Psoas muscle (tissue), 8 donors: ENCODE measurements around the gene MRPS15. TPM values are rescaled to one million over a fixed set of nuclear protein-coding genes. Genes with fewer than 3 reads are reported as not detected.

ENCODE experiments used
- ATAC-seq, 4 donors: fragments of 200-7000 bp; cut with Tn5 transposase; one replicate each; pipeline ENCODE4 v1.9.1; 2020; ENCODE audit warnings: moderate library complexity in 3 of 4, mild to moderate bottlenecking in 2 of 4
- DNase-seq, 2 donors: peaks; one replicate each; pipeline ENCODE4 v3.0.0-alpha.2; 2020
- H3K27ac ChIP-seq: fragments of 200-600 bp; one replicate; pipeline ENCODE4 v1.8.0; 2022
- H3K27me3 ChIP-seq, 3 donors: fragments of 200-600 bp in 1 of 3; one replicate each; pipeline versions ENCODE4 v1.6.1 to v1.8.0; 2013 to 2022; ENCODE audit warnings: low read length in 2 of 3, mild to moderate bottlenecking in 2 of 3, moderate library complexity in 1 of 3; ENCODE audit not compliant: insufficient read depth in 3 of 3
- H3K36me3 ChIP-seq, 2 donors: fragments of 200-600 bp in 1 of 2; one replicate each; pipeline versions ENCODE4 v1.6.1 to v1.8.0; 2013 to 2022; ENCODE audit warnings: low read depth in 1 of 2, mild to moderate bottlenecking in 1 of 2, moderate library complexity in 1 of 2; ENCODE audit not compliant: insufficient read depth in 1 of 2
- H3K4me1 ChIP-seq: fragments of 200-600 bp; one replicate; pipeline ENCODE4 v1.8.0; 2022
- H3K4me3 ChIP-seq: fragments of 200-600 bp; one replicate; pipeline ENCODE4 v1.8.0; 2022; ENCODE audit warnings: mild to moderate bottlenecking
- H3K9me3 ChIP-seq: fragments of 200-600 bp; one replicate; pipeline ENCODE4 v1.8.0; 2022
- CTCF ChIP-seq: fragments of 200-600 bp; IDR thresholded peaks from one replicate; pipeline ENCODE4 v1.8.0; 2022; ENCODE audit warnings: antibody characterized with exemption
- WGBS, 3 donors: extraction: QIAGEN DNeasy Blood & Tissue Kit; methylation state at CpG; one replicate each; pipeline versions ENCODE4 v1.1.6 to v1.1.7; 2013; 5-methylcytosine and 5-hydroxymethylcytosine counted together
- intact Hi-C, 2 donors: fragments of 100-400 bp; cut with DNase I; formaldehyde crosslinking; loops; one replicate each; pipeline versions ENCODE4 v1.11.0 to v1.14.2; 2022
- polyA plus RNA-seq, 3 donors: library from polyadenylated mRNA; stranded (reverse); fragments of 200-250 nt; gene quantifications; one replicate each; pipeline ENCODE4 v1.2.3, GENCODE V29; 2013
- total RNA-seq, 4 donors: library from RNA; stranded (reverse); fragmentation: NEBNext Ultra II Directional in 2 of 4; extraction: Animal tissue kit (Norgen Biotek cat#: 25700) in 2 of 4; gene quantifications; one replicate each; pipeline versions ENCODE4 v1.2.1 to v1.2.4, GENCODE V29; 2021 to 2023
- donor health status: healthy with polysubstance abuse.
- donor health status: DM: no; HTN: no; CAD: no; lungs with moderate emphysema.
- donor health status: Bipolar disorder and iron deficiency.
- donor health status: healthy.
- donor health status: DM: yes; HTN: yes; CAD: no.
- donor health status: DM: no; HTN: no; CAD: no.
- donor health status: DM: no; HTN: no; CAD: no.
- donor health status: DM: yes; HTN: yes; CAD: no.

MRPS15 gene
- total and polyA plus RNA-seq, 7 donors, result 127 to 279 (median 141) TPM

GRCh38 chr1:36447450-36447849 is 16.7 kb downstream of the MRPS15 start:
- Histone ChIP-seq H3K9me3 (no peaks in the 10 kb centered on the region), H3K27me3 (no peaks in the 10 kb centered on the region), H3K36me3 (peaks cover 0 to 7% of the 10 kb centered on the region in 2 donors), H3K27ac (no peak overlapping the region), H3K4me3 (no peak overlapping the region), H3K4me1 (no peaks in the 10 kb centered on the region)
- ATAC-seq (no peak), DNase-seq (no peak)
- intact Hi-C loops, result no loop called here
- no peak for TF ChIP-seq CTCF

GRCh38 chr1:36446746-36447145 is 17.4 kb downstream of the MRPS15 start:
- no peak for ATAC-seq
- WGBS, 3 donors, result 67 to 73% (median 72%) methylated on average over 5 of the region's 5 CpGs

GRCh38 chr1:36446271-36446670 is 17.9 kb downstream of the MRPS15 start:
- Histone ChIP-seq H3K36me3 (peaks cover 0 to 7% of the 10 kb centered on the region in 2 donors), H3K27ac (no peak overlapping the region), H3K4me1 (no peaks in the 10 kb centered on the region), H3K27me3 (no peaks in the 10 kb centered on the region), H3K9me3 (no peaks in the 10 kb centered on the region), H3K4me3 (no peak overlapping the region)
- ATAC-seq (no peak), DNase-seq (no peak)
- intact Hi-C loops, result no loop called here
- WGBS, 3 donors, result 60 to 68% (median 61%) methylated on average over 8 of the region's 8 CpGs
- no peak for TF ChIP-seq CTCF

More at GRCh38 chr1:36446746-36447145, 17.4 kb downstream of the MRPS15 start:
- H3K36me3 ChIP-seq, result peaks cover 0 to 7% of the 10 kb centered on the region in 2 donors
- no peaks in the 10 kb centered on the region for H3K9me3 ChIP-seq
- no peak overlapping the region for H3K27ac ChIP-seq
- no peaks in the 10 kb centered on the region for H3K4me1 ChIP-seq
- H3K27me3 ChIP-seq, result no peaks in the 10 kb centered on the region
- no peak for TF ChIP-seq CTCF
- H3K4me3 ChIP-seq, result no peak overlapping the region
- no peak for DNase-seq
- intact Hi-C loops, result no loop called here

- WGBS, 3 donors, result 60 to 74% (median 66%) methylated on average over 2 of the region's 2 CpGs
Measured at GRCh38 chr1:36443297-36443696, 20.9 kb downstream of the MRPS15 start.

More at GRCh38 chr1:36443297-36443696, 20.9 kb downstream of the MRPS15 start:
- H3K4me3 ChIP-seq, result no peak overlapping the region
- peaks cover 0 to 16% of the 10 kb centered on the region in 2 donors for H3K36me3 ChIP-seq
- no peaks in the 10 kb centered on the region for H3K9me3 ChIP-seq
- H3K27me3 ChIP-seq, result no peaks in the 10 kb centered on the region
- no peaks in the 10 kb centered on the region for H3K4me1 ChIP-seq
- DNase-seq (no peak), ATAC-seq (no peak)
- no peak for TF ChIP-seq CTCF
- intact Hi-C loops, result no loop called here
- H3K27ac ChIP-seq, result no peak overlapping the region
